ENCODE data around the gene ASB12. TPM values are rescaled to one million over a fixed set of nuclear protein-coding genes. Genes with fewer than 3 reads are reported as not detected.
"Not testable (repeated sequence)": the region's sequence is repeated elsewhere in the genome, so short reads cannot be mapped to it uniquely, and the experiment has no call there.

The ASB12 gene
- not detected in 2 replicates for total RNA-seq

GRCh38 chrX:64230123-64230970 lies at the start of gene ASB12:
Gene ASB12 (minus strand): TSS chrX:64230607. CDS start chrX:64225650, 4,957 bp downstream.
- intact Hi-C loops (cut with micrococcal nuclease) = no loop called here

GRCh38 chrX:64265265-64265664 lies 34.9 kb upstream of the ASB12 start:
- intact Hi-C loops (cut with micrococcal nuclease) = no loop called here

GRCh38 chrX:64229154-64229553 lies 1.3 kb downstream of the ASB12 start:
- intact Hi-C loops (cut with micrococcal nuclease) = no loop called here

GRCh38 chrX:64218023-64218422 lies 12.4 kb downstream of the ASB12 start:
- intact Hi-C loops (cut with micrococcal nuclease) = no loop called here

GRCh38 chrX:64213989-64214388 lies 16.4 kb downstream of the ASB12 start:
- intact Hi-C loops (cut with micrococcal nuclease) = not testable (repeated sequence)

GRCh38 chrX:64206556-64207162 lies 23.7 kb downstream of the ASB12 start:
- intact Hi-C loops (cut with micrococcal nuclease) = loop anchor here (5.0 to 10.0 kb wide), 3 partner anchors 638 to 854 kb away; partner anchors contain the start of gene SPIN4

- intact Hi-C loops (cut with micrococcal nuclease) = loop anchor here (1.0 to 10.0 kb wide), 6 partner anchors 189 to 1328 kb away; partner anchors contain the start of genes LAS1L, MTMR8 and SPIN4
Observed at GRCh38 chrX:64205735-64206501, 24.5 kb downstream of the ASB12 start.

GRCh38 chrX:64205441-64205734 lies 25.0 kb downstream of the ASB12 start, which contains the start of gene AMER1:
Gene AMER1 (minus strand): TSS chrX:64205708. CDS start chrX:64193286, 12,422 bp downstream.
- intact Hi-C loops (cut with micrococcal nuclease) = loop anchor here (1.0 to 10.0 kb wide), 6 partner anchors 190 to 1329 kb away; partner anchors contain the start of genes LAS1L, MTMR8 and SPIN4

- intact Hi-C loops (cut with micrococcal nuclease) = loop anchor here (1.0 to 10.0 kb wide), 6 partner anchors 190 to 1329 kb away; partner anchors contain the start of genes LAS1L, MTMR8 and SPIN4
Observed at GRCh38 chrX:64204701-64205440, 25.5 kb downstream of the ASB12 start.

- intact Hi-C loops (cut with micrococcal nuclease) = loop anchor here (10.0 kb wide), 1 partner anchor 641 kb away; no protein-coding TSS in a partner anchor
Observed at GRCh38 chrX:64204252-64204651, 26.2 kb downstream of the ASB12 start.

- intact Hi-C loops (cut with micrococcal nuclease) = loop anchor here (10.0 kb wide), 1 partner anchor 642 kb away; no protein-coding TSS in a partner anchor
Observed at GRCh38 chrX:64202808-64203325, 27.5 kb downstream of the ASB12 start.

- intact Hi-C loops (cut with micrococcal nuclease) = no loop called here
Observed at GRCh38 chrX:64198036-64198435, 32.4 kb downstream of the ASB12 start.

GRCh38 chrX:64196606-64197005 lies 33.8 kb downstream of the ASB12 start:
- intact Hi-C loops (cut with micrococcal nuclease) = no loop called here

GRCh38 chrX:64195862-64196261 lies 34.5 kb downstream of the ASB12 start:
- intact Hi-C loops (cut with micrococcal nuclease) = no loop called here

GRCh38 chrX:64192673-64193072 lies 37.7 kb downstream of the ASB12 start:
- intact Hi-C loops (cut with micrococcal nuclease) = no loop called here

- intact Hi-C loops (cut with micrococcal nuclease) = no loop called here
Observed at GRCh38 chrX:64192040-64192439, 38.4 kb downstream of the ASB12 start.

GRCh38 chrX:64191281-64192010 lies 39.0 kb downstream of the ASB12 start:
- intact Hi-C loops (cut with micrococcal nuclease) = no loop called here

GRCh38 chrX:64190136-64190740 lies 40.2 kb downstream of the ASB12 start:
- intact Hi-C loops (cut with micrococcal nuclease) = no loop called here

GRCh38 chrX:64188901-64189300 lies 41.5 kb downstream of the ASB12 start:
- intact Hi-C loops (cut with micrococcal nuclease) = no loop called here

Data from T-helper 2 cell treated with Interferon-gamma antibody and Interleukin-4, amounts not matched to agents 100 ng/mL and 5 ng/mL, for 36 hours (primary cell).